Measurements from ENCODE around the gene ST3GAL4. TPM values are rescaled to one million over a fixed set of nuclear protein-coding genes. Genes with fewer than 3 reads are reported as not detected.

Gene ST3GAL4
- total and polyA plus RNA-seq, 9 of the 15 experiments (the other 6 are each of a cell fraction or from before 2014, with no cell fraction given), result 0.27 to 22.9 (median 10.5) TPM

DNA sequence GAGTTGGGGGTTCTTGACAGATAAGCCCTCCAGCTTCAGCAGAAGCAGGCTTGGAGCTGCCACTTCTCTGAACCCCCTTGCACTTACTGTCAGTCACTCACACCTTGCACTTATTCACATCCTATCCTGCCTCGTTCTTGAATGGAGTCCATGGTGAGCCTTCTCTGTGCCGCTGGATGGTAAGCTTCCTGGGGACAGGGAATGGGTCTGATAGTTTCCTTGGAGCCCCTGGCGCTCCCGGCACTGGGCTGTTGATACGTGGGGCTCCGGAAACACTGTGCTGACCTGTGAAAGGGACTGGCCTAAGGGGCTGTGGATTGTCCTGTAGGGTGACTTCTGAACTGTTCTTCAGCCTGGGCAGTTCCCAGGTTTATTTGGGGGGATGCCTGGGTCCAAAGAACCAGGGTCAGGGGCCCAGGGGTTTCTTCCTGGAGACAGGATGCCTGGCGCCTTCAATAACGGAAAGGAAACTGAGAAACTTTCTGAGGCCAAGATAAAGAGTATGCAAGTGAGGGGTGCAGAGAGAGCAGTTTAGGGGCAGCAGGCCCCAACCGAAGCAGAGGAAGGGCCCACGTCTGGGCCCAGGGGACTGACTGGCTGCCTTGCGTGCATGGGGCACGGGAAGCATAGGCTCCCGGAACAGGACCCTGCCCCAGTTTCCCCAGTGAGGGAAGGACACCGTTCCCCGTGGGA, 709 bp upstream of the ST3GAL4 start (continued):
- no peak for TF ChIP-seq ZNF778 (CRISPR knock-in tag; IDR thresholded peaks at IDR 0.05)
- no peak for TF ChIP-seq HIVEP1 (CRISPR knock-in tag; IDR thresholded peaks at IDR 0.05)
- TF ChIP-seq, protein P1, sequence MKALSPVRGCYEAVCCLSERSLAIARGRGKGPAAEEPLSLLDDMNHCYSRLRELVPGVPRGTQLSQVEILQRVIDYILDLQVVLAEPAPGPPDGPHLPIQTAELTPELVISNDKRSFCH (CRISPR knock-in tag; IDR thresholded peaks at IDR 0.05), result no peak
- TF ChIP-seq, protein P1 (tag; IDR thresholded peaks at IDR 0.05), result no peak
- no peak for TF ChIP-seq THRAP3 (IDR thresholded peaks at IDR 0.05; ENCODE audit: borderline replicate concordance)
- TF ChIP-seq ZNF445 (CRISPR knock-in tag; IDR thresholded peaks at IDR 0.05; ENCODE audit: low read depth), result no peak
- peak; percentile 92 for TF ChIP-seq ZNF316 (IDR thresholded peaks at IDR 0.05)
- TF ChIP-seq, protein P2, sequence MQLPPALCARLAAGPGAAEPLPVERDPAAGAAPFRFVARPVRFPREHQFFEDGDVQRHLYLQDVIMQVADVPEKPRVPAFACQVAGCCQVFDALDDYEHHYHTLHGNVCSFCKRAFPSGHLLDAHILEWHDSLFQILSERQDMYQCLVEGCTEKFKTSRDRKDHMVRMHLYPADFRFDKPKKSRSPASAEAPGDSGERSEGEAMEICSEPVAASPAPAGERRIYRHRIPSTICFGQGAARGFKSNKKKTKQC (CRISPR knock-in tag; IDR thresholded peaks at IDR 0.05), result peak; percentile 58; the same call in 1 of the 2 replicates
- peak; percentile 31; the same call in 1 of the 2 replicates for TF ChIP-seq CBFB (CRISPR knock-in tag; IDR thresholded peaks at IDR 0.05)
- TF ChIP-seq ZNF699 (CRISPR knock-in tag; IDR thresholded peaks at IDR 0.05; ENCODE audit: insufficient replicate concordance), result no peak
- TF ChIP-seq GTF2F1 (IDR thresholded peaks at IDR 0.05; ENCODE audit: low read depth, low read length), result no peak
- TF ChIP-seq, protein P3, sequence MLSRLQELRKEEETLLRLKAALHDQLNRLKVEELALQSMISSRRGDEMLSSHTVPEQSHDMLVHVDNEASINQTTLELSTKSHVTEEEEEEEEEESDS (CRISPR knock-in tag; IDR thresholded peaks at IDR 0.05), result no peak
- no peak for TF ChIP-seq MAFK (IDR thresholded peaks at IDR 0.05; ENCODE audit: low read length)
- no peak for TF ChIP-seq TSC22D4 (tag; IDR thresholded peaks at IDR 0.05)
- no peak for TF ChIP-seq RBBP5 (IDR thresholded peaks at IDR 0.05; ENCODE audit: borderline replicate concordance, insufficient read depth, low read length, poor library complexity, severe bottlenecking)
- TF ChIP-seq, protein P4, sequence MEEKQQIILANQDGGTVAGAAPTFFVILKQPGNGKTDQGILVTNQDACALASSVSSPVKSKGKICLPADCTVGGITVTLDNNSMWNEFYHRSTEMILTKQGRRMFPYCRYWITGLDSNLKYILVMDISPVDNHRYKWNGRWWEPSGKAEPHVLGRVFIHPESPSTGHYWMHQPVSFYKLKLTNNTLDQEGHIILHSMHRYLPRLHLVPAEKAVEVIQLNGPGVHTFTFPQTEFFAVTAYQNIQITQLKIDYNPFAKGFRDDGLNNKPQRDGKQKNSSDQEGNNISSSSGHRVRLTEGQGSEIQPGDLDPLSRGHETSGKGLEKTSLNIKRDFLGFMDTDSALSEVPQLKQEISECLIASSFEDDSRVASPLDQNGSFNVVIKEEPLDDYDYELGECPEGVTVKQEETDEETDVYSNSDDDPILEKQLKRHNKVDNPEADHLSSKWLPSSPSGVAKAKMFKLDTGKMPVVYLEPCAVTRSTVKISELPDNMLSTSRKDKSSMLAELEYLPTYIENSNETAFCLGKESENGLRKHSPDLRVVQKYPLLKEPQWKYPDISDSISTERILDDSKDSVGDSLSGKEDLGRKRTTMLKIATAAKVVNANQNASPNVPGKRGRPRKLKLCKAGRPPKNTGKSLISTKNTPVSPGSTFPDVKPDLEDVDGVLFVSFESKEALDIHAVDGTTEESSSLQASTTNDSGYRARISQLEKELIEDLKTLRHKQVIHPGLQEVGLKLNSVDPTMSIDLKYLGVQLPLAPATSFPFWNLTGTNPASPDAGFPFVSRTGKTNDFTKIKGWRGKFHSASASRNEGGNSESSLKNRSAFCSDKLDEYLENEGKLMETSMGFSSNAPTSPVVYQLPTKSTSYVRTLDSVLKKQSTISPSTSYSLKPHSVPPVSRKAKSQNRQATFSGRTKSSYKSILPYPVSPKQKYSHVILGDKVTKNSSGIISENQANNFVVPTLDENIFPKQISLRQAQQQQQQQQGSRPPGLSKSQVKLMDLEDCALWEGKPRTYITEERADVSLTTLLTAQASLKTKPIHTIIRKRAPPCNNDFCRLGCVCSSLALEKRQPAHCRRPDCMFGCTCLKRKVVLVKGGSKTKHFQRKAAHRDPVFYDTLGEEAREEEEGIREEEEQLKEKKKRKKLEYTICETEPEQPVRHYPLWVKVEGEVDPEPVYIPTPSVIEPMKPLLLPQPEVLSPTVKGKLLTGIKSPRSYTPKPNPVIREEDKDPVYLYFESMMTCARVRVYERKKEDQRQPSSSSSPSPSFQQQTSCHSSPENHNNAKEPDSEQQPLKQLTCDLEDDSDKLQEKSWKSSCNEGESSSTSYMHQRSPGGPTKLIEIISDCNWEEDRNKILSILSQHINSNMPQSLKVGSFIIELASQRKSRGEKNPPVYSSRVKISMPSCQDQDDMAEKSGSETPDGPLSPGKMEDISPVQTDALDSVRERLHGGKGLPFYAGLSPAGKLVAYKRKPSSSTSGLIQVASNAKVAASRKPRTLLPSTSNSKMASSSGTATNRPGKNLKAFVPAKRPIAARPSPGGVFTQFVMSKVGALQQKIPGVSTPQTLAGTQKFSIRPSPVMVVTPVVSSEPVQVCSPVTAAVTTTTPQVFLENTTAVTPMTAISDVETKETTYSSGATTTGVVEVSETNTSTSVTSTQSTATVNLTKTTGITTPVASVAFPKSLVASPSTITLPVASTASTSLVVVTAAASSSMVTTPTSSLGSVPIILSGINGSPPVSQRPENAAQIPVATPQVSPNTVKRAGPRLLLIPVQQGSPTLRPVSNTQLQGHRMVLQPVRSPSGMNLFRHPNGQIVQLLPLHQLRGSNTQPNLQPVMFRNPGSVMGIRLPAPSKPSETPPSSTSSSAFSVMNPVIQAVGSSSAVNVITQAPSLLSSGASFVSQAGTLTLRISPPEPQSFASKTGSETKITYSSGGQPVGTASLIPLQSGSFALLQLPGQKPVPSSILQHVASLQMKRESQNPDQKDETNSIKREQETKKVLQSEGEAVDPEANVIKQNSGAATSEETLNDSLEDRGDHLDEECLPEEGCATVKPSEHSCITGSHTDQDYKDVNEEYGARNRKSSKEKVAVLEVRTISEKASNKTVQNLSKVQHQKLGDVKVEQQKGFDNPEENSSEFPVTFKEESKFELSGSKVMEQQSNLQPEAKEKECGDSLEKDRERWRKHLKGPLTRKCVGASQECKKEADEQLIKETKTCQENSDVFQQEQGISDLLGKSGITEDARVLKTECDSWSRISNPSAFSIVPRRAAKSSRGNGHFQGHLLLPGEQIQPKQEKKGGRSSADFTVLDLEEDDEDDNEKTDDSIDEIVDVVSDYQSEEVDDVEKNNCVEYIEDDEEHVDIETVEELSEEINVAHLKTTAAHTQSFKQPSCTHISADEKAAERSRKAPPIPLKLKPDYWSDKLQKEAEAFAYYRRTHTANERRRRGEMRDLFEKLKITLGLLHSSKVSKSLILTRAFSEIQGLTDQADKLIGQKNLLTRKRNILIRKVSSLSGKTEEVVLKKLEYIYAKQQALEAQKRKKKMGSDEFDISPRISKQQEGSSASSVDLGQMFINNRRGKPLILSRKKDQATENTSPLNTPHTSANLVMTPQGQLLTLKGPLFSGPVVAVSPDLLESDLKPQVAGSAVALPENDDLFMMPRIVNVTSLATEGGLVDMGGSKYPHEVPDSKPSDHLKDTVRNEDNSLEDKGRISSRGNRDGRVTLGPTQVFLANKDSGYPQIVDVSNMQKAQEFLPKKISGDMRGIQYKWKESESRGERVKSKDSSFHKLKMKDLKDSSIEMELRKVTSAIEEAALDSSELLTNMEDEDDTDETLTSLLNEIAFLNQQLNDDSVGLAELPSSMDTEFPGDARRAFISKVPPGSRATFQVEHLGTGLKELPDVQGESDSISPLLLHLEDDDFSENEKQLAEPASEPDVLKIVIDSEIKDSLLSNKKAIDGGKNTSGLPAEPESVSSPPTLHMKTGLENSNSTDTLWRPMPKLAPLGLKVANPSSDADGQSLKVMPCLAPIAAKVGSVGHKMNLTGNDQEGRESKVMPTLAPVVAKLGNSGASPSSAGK (IDR thresholded peaks at IDR 0.05), result 0 out of 2 replicates have a peak, but pooled peaks have one; percentile 10

All from K562 (cell line).